OCI-LY1 (cell line): ENCODE data around the gene DTNBP1.

Experiments used
- CTCF ChIP-seq: fragments of 200-600 bp; sonication (generic), shearing (Covaris generic); IDR thresholded peaks from 2 replicates; pipeline ENCODE4 v1.5.1; 2017; ENCODE audit warnings: mild to moderate bottlenecking, antibody characterized with exemption, low read length, moderate library complexity, mixed read lengths
- EZH2 ChIP-seq: fragments of 200-600 bp; sonication (generic), shearing (Covaris generic); IDR thresholded peaks from 2 replicates; pipeline ENCODE4 v1.8.0; 2017; ENCODE audit warnings: borderline replicate concordance, mixed run types, mild to moderate bottlenecking, antibody characterized with exemption, low read length, moderate library complexity, mixed read lengths

- no peak for TF ChIP-seq CTCF
- no peak for TF ChIP-seq EZH2
These were observed 44.1 kb downstream of the DTNBP1 start for GRCh38 chr6:15618685-15619084.
